Activated naive CD4-positive, alpha-beta T cell treated with anti-CD3 and anti-CD28 coated beads, Interleukin-2, amount 50 U/mL, for 24 hours (primary cell): ENCODE data around the gene ZNF217.
A peak's percentile ranks its signal among the peaks of the same experiment; 100 is the strongest.
"Not testable (repeated sequence)": the region's sequence is repeated elsewhere in the genome, so short reads cannot be mapped to it uniquely, and the experiment has no call there.

Source experiments
- H3K27ac Mint-ChIP-seq: one replicate; pipeline ENCODE4 v1.8.0; 2021; ENCODE audit warnings: mild to moderate bottlenecking, mixed read lengths
- H3K27me3 Mint-ChIP-seq: one replicate; pipeline ENCODE4 v1.8.0; 2021; ENCODE audit warnings: mixed read lengths
- H3K36me3 Mint-ChIP-seq: one replicate; pipeline ENCODE4 v1.8.0; 2021; ENCODE audit warnings: mixed read lengths
- H3K4me1 Mint-ChIP-seq: one replicate; pipeline ENCODE4 v1.8.0; 2021; ENCODE audit warnings: mixed read lengths
- H3K4me3 Mint-ChIP-seq: one replicate; pipeline ENCODE4 v1.8.0; 2021; ENCODE audit warnings: mild to moderate bottlenecking, mixed read lengths
- H3K9me3 Mint-ChIP-seq: one replicate; pipeline ENCODE4 v1.8.0; 2021; ENCODE audit warnings: mixed read lengths

ZNF217 gene

DNA sequence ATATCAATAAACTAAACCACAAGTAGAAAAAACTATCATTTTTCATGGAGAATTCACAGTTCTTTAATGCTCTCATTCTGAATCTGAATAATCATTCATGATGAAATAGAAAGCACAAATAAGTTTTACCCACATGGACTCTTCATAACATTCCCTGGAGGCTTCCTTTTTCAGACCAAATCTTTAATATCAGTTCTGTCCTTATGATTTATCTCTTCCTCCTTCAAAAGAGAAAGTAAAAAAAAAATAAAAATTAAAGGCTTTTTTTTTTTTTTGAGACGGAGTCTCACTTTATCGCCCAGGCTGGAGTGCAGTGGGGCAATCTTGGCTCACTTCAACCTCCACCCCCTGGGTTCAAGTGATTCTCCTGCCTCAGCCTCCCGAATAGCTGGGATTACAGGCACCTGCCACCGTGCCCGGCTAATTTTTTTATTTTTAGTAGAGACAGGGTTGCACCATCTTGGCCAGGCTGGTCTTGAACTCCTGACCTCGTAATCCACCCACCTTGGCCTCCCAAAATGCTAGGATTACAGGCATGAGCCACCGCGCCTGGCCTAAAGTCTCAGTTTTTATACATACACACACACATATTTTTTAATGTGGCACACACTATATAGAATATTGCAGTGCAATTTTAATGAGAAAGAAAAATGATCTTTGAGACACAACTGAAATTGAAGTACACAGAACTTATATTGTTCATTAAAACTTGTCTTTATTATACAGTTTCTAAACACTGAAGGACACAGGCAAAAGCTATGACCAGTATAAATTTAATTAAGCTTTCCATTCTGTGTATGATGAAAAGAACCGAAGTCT, 31.9 kb upstream of the ZNF217 start:
- Mint-ChIP-seq H3K4me3 (no peak overlapping the region), H3K27ac (peak overlapping the region; percentile 59), H3K9me3 (no peaks in the 10 kb centered on the region), H3K4me1 (peaks cover 45% of the 10 kb centered on the region), H3K36me3 (no peaks in the 10 kb centered on the region), H3K27me3 (no peaks in the 10 kb centered on the region)

DNA sequence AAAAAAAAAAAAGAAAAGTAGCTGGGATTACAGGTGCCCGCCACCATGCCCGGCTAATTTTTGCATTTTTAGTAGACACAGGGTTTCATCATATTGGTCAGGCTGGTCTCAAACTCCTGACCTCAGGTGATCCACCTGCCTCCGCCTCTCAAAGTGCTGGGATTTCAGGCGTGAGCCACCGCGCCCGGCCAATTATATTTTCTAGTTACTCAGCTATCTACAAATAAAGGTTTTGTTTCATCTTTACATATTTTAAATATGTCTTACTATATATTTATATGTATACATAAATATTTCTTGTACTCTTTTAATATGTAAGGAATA, 31.2 kb upstream of the ZNF217 start:
- H3K27ac Mint-ChIP-seq, H3K27me3 Mint-ChIP-seq, H3K9me3 Mint-ChIP-seq, H3K36me3 Mint-ChIP-seq, H3K4me3 Mint-ChIP-seq: not testable (repeated sequence)
- H3K4me1 Mint-ChIP-seq, result peaks cover 46% of the 10 kb centered on the region

DNA sequence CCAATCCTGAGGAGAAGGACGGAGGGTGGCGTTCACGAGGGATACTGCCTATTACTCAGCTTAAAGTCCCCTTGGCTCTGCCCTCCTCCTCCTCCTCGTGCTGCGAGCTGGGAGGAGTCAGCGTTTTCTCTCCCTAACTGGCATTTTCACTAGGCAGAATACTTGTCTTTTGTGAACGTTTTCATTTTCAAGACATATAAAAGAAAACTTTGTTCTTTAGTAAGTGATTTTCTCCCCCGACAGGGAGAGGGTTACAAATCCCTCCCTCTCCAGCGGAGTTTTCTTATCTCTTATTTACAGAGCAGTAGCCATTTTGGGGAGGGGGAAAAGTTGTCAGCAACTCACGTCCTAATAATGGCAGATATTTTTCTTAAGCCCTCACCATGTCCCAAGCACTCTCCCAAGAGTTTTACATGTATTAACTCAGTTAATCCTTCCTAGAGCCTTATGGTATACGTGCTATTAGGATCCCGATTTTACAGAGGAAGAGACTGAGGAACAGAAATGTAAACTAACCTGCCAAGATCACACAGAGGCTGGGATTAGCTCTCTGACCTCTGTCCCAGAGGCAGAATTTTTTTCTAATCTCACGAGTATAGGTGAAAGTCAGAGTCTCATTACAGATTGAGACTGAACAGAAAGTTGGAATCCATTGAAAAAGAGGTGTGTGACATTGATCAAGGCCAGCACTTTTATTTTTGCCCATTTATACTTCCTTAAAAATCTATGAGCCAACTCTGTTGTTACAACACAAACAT, 30.0 kb upstream of the ZNF217 start:
- Mint-ChIP-seq H3K4me3 (peak overlapping the region; percentile 90), H3K4me1 (peaks cover 47% of the 10 kb centered on the region), H3K9me3 (no peaks in the 10 kb centered on the region), H3K36me3 (no peaks in the 10 kb centered on the region), H3K27me3 (no peaks in the 10 kb centered on the region), H3K27ac (peak overlapping the region; percentile 98)

DNA sequence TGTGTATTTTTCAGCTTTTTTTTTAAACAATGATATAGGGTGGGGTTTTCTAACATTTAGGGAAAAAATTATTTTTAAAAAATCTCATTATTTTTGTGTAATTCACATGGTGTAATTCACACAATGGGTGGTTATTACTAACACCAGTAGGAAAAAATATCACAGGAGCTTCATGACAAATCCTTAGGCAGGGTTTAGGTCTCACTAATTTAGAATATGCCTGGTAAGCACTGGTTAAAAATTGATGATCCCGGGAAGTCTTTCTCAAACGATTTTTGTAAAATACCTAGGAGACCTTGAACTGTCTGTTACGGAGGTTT, 29.5 kb upstream of the ZNF217 start:
- Mint-ChIP-seq H3K27ac (peak overlapping the region; percentile 98), H3K27me3 (no peaks in the 10 kb centered on the region), H3K4me1 (peaks cover 46% of the 10 kb centered on the region), H3K36me3 (no peaks in the 10 kb centered on the region), H3K4me3 (peak overlapping the region; percentile 90), H3K9me3 (no peaks in the 10 kb centered on the region)

DNA sequence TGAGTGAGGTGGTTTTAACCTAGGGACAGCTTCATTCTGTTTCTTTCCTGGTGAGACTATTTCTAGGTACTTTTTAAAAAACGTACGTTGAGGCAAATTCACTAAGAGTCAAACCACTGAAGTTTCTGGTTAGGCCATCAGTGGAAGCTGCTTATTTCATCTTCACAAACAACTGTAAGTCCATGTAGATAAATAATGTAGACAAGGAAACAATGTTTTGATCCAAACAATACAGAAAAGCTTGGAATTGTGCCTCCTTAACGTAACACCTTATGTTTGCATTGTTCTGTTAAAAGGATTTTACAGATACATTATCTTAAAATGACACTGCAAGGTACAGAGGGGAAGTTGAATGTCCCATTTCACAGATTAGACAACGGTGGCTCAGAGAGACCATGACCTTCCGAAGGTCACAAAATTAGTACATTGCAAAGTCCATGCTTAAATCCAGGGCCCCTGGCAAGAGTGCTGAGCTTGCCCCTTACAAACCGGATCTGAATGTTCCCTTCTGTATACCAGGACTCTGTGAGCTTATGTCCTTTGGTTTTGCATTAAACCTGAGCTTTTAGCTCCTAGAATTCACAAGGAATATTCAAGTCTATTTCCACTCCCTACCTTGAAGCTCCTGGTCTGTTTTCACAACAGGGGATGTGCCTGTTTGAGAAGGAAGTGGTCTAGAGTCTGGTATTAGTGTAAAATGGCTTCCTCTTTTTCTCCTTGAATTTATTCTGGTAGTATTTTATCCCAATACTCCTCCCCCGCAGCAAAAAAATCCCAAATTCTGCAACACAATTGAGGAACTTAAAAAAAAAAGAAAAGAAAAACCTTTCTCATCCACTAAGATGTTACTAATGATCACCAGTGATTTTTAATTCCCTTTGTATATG, 28.9 kb upstream of the ZNF217 start:
- Mint-ChIP-seq H3K4me1 (peaks cover 42% of the 10 kb centered on the region), H3K27ac (peak overlapping the region; percentile 98), H3K36me3 (no peaks in the 10 kb centered on the region), H3K4me3 (peak overlapping the region; percentile 90), H3K9me3 (no peaks in the 10 kb centered on the region), H3K27me3 (no peaks in the 10 kb centered on the region)

DNA sequence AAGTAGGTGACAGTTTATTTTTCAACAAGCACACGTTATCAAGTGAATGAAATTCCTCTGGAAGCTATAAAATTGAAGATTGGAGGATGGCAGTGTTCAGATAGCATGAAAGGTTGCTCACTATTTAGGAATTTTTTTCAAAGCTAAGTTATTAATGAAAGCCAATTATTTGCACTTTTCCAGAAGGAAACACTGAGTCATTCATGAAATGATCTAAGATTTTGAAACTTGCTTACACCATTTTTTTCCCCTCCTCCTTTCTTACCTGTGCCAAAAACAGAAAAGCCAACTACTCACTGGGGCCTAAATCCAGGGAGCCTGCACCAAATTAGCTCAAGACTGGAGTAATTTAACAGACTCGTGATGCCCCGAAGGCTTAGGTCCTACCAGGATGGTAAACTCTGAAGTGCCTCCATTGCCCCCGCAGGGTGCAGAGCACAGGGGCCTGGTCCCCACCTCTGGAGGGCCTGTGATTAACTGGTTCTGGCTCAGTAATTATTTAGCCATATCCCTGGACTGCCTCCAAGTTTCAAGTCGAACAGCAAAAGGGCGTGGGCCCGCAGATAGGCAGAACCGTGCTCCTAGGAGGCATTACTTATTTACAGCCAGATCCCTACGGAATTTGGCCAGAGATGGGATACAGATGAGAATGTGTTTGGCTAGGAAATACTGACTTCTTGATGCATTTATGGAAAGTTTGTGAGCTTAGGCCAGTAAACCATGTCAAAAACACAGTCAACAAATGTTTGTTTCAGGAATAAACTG, 28.0 kb upstream of the ZNF217 start:
- peak overlapping the region; percentile 19 for H3K4me3 Mint-ChIP-seq
- no peaks in the 10 kb centered on the region for H3K36me3 Mint-ChIP-seq
- no peaks in the 10 kb centered on the region for H3K9me3 Mint-ChIP-seq
- H3K27me3 Mint-ChIP-seq, result no peaks in the 10 kb centered on the region
- peak overlapping the region; percentile 98 for H3K27ac Mint-ChIP-seq
- H3K4me1 Mint-ChIP-seq, result peaks cover 42% of the 10 kb centered on the region

DNA sequence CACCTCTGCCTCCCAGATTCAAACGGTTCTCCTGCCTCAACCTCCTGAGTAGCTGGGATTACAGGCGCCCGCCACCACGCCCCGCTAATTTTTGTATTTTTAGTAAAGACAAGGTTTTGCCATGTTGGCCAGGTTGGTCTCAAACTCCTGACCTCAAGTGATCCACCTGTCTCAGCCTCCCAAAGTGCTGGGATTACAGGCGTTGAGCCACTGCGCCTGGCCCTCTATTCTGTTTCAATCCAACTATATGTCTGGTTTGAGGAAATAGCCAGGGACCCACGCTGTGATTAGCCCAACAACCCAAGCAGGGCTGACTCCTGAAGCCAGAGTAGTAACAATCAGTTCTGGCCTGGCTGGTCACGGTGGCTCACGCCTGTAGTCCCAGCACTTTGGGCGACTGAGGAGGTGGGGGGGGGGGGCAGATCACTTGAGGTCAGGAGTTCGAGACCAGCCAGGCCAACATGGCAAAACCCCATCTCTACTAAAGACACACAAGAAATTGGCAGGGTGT, 24.9 kb upstream of the ZNF217 start:
- not testable (repeated sequence) for H3K9me3 Mint-ChIP-seq, H3K27ac Mint-ChIP-seq, H3K36me3 Mint-ChIP-seq, H3K4me3 Mint-ChIP-seq, H3K27me3 Mint-ChIP-seq
- H3K4me1 Mint-ChIP-seq, result peaks cover 36% of the 10 kb centered on the region

DNA sequence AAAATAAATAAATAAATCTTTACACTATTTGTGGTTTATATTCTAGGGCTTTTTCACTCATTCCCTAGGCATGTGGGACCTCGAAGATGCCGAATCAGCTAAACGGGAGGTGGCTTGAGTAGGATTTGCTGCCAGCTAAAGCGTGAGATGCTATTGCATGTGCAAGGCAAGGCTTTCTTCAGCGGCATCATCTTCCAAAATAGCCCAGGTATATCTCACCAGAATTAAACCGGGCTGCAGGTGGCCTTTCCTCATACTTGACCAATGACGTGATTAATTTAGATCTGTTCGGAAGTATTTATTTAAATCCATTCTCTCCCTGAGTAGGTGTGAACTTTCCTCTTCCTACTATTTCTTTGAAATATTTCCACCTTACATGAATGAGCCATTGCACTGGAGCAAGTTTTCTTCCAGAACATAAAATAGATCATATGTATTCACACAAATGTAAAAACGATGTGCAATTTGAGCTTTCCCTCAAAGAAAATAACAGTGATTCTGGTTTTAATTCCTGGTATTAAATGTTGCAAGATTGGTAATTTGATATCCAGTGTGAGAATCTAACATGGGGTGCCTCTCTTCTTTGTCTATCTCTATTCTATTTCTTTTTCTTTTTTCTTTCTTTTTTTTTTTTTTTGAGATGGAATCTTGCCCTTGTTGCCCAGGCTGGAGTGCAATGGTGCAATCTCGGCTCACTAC, 24.3 kb upstream of the ZNF217 start:
- Mint-ChIP-seq H3K4me3 (no peak overlapping the region), H3K27me3 (no peaks in the 10 kb centered on the region), H3K4me1 (peaks cover 34% of the 10 kb centered on the region), H3K36me3 (no peaks in the 10 kb centered on the region), H3K27ac (no peak overlapping the region), H3K9me3 (no peaks in the 10 kb centered on the region)

DNA sequence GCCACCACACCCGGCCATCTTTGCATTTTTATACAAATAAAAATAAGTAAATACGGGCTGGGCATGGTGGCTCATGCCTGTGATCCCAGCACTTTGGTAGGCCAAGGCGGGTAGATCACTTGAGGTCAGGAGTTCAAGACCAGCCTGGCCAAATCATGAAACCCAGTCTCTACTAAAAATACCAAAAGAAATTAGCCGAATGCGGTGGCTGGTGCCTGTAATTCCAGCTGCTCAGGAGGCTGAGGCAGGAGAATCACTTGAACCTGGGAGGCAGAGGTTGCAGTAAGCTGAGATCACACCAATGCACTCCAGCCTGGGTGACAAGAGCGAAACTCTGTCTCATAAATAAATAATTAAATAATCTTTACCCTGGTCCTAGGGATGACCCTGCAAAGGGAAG, 22.9 kb upstream of the ZNF217 start:
- H3K27me3 Mint-ChIP-seq, H3K9me3 Mint-ChIP-seq: not testable (repeated sequence)

DNA sequence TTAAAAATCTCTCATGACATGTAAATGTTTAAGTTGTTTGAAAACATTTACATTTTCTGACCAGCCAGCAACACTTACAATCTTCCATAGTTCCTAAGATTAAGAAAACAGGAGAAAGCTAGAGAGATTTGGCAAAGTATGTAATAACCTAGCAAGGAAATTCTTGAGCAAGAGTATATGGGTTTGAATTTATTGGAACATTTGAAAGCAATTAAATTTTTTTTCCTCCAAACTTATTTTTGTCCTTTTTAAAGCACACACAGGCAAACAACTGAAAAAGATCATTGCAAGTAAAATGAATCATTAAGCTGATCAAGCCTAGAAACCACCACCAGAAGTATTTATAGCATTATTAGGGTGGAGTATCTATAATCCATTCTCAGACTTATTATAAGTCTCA, 20.1 kb upstream of the ZNF217 start:
- Mint-ChIP-seq H3K27ac (peak overlapping the region; percentile 88), H3K27me3 (no peaks in the 10 kb centered on the region), H3K36me3 (peaks cover 3% of the 10 kb centered on the region), H3K4me3 (no peak overlapping the region), H3K9me3 (no peaks in the 10 kb centered on the region), H3K4me1 (peaks cover 30% of the 10 kb centered on the region)

More for the DNA sequence above, 22.9 kb upstream of the ZNF217 start:
- not testable (repeated sequence) for H3K36me3 Mint-ChIP-seq, H3K27ac Mint-ChIP-seq, H3K4me3 Mint-ChIP-seq
- H3K4me1 Mint-ChIP-seq, result peaks cover 24% of the 10 kb centered on the region

DNA sequence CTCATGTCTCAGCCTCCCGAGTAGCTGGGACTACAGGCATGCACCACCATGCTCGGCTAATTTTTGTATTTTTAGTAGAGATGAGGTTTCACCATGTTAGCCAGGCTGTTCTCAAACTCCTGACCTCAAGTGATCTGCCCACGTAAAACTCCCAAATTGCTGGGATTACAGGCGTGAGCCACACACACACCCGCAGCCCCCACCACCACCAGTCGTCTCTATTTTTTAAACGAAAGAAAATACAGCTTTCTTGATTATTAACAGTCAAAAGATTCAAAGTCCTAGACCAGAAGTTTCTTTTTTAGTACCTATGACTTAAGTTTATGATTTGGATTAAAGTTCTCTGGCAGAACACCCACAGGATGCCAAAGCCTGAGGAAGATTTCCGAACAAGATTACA, 18.6 kb upstream of the ZNF217 start:
- not testable (repeated sequence) for H3K4me3 Mint-ChIP-seq, H3K27ac Mint-ChIP-seq, H3K9me3 Mint-ChIP-seq, H3K27me3 Mint-ChIP-seq, H3K36me3 Mint-ChIP-seq
- peaks cover 37% of the 10 kb centered on the region for H3K4me1 Mint-ChIP-seq

DNA sequence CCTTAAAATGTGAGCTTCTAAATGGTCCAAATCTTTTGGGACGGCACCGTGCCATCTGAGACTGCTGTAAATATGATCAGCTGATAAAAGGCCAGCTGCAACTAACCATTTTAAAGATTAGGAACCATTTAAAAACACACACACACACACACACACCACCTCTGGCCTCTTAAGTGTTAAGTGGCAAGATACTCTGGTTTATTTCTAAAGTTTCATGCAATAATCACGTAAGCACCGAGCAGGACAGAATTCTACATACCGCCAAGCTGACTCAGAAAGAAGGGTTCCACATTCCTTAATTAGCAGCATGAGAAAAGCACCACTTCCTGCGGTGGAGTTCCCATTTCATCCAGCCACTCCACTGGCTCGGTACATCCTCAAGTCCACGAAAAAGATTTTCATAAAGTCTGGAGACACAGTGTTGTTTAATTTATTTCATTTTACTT, 17.8 kb upstream of the ZNF217 start:
- H3K27ac Mint-ChIP-seq, result peak overlapping the region; percentile 82

DNA sequence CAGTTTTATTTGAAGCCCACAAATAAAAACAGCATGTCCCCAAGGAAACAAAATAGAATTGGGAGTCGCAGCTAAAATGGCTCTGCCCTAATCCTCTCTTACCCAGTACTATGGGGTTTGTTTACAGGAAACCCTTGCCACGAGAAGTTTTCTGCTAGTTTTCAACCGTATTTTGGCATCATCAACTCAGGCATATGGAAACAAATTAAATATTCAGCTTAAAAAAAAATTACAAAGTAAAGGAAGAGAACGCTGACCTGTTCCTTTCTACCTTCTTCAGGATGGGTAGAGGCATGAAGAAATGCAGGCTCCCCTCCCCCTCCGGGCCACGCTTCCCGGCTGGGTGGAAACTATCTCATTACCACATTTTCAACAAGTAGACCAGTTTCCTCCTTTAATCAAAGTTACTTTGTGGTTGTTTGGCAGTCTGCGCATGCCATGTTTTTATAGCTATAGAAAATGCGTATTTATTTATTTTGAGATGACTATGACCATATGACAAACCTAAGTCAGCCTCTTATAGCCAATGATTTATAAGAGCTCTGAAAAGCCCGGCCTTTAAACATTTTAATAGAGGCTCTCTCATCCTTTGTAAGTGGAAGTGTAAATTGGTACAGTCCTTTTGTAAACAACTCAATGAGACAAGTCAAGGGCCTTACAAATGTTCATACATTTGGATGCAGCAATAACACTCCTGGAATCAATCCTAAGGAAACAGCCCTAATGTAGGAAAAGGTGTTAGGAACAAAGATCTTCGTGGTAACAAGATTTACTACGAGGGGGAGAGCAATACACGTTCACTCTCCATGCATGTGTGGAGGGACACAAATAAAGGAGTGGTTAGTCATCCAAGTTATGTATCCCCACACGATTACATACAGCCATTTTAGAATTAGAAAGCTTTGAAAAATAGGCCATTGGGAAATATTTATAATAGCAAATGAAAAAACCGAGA, 16.1 kb upstream of the ZNF217 start:
- Mint-ChIP-seq H3K27ac (peak overlapping the region; percentile 98), H3K4me3 (peak overlapping the region; percentile 87), H3K27me3 (no peaks in the 10 kb centered on the region), H3K36me3 (peaks cover 5% of the 10 kb centered on the region), H3K4me1 (peaks cover 47% of the 10 kb centered on the region), H3K9me3 (no peaks in the 10 kb centered on the region)

More for the DNA sequence above, 17.8 kb upstream of the ZNF217 start:
- Mint-ChIP-seq H3K36me3 (peaks cover 3% of the 10 kb centered on the region), H3K4me1 (peaks cover 38% of the 10 kb centered on the region), H3K27me3 (no peaks in the 10 kb centered on the region), H3K9me3 (no peaks in the 10 kb centered on the region), H3K4me3 (no peak overlapping the region)
